Upper lobe of right lung (tissue), 1 donor: ENCODE measurements around the gene COLEC12. TPM values are rescaled to one million over a fixed set of nuclear protein-coding genes. Genes with fewer than 3 reads are reported as not detected.
"Not testable (repeated sequence)": the region's sequence is repeated elsewhere in the genome, so short reads cannot be mapped to it uniquely, and the experiment has no call there.

ENCODE experiments used
- ATAC-seq: fragments of 200-7000 bp; cut with Tn5 transposase; one replicate; pipeline ENCODE4 v1.9.1; 2020; ENCODE audit warnings: mild to moderate bottlenecking, moderate library complexity
- DNase-seq: peaks from one replicate; pipeline ENCODE4 v3.0.0-alpha.2; 2020
- H3K27ac ChIP-seq: fragments of 200-600 bp; one replicate; pipeline ENCODE4 v1.8.0; 2022
- H3K27me3 ChIP-seq: fragments of 200-600 bp; one replicate; pipeline ENCODE4 v1.8.0; 2022; ENCODE audit warnings: mild to moderate bottlenecking
- H3K36me3 ChIP-seq: fragments of 200-600 bp; one replicate; pipeline ENCODE4 v1.8.0; 2022
- H3K4me1 ChIP-seq: fragments of 200-600 bp; one replicate; pipeline ENCODE4 v1.8.0; 2022
- H3K4me3 ChIP-seq: fragments of 200-600 bp; one replicate; pipeline ENCODE4 v1.8.0; 2022; ENCODE audit warnings: mild to moderate bottlenecking
- H3K9me3 ChIP-seq: fragments of 200-600 bp; one replicate; pipeline ENCODE4 v1.8.0; 2022
- intact Hi-C: fragments of 100-400 bp; cut with DNase I; formaldehyde crosslinking; loops from one replicate; pipeline ENCODE4 v1.11.0; 2022
- total RNA-seq: library from RNA; stranded (reverse); fragmentation: NEBNext Ultra II Directional; extraction: Animal tissue kit (Norgen Biotek cat#: 25700); gene quantifications from one replicate; pipeline ENCODE4 v1.2.1, GENCODE V29; 2021
- TF ChIP-seq, protein P1 (sequence below): fragments of 200-600 bp; IDR thresholded peaks from one replicate; pipeline ENCODE4 v1.8.0; 2022; ENCODE audit warnings: antibody characterized with exemption
- donor health status: DM: no; HTN: yes; CAD: no; lungs with severe emphysema.

Gene COLEC12
- total RNA-seq, 1 donor from 2014 or later = 55.2 TPM

DNA sequence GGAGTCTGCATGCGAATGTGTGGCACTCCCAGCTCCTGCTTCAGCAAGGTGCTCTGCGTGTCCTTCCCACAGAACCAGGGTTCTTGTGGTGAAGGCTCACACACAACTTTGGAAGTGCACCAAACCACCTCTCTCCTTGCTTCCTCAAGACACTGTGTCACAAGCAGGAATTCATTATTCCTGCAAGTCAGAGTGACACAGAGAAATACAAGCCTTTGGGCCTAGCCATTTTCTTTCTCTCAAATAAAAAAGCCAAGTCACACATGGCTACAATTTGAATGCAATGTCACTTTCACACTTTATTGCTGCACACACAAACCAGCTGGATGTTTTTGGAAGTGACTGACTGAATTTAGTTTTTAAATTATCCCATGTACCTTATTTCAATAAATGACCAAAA is 202.6 kb downstream of the COLEC12 start:
- intact Hi-C loops = loop anchor here (10.0 kb wide), 1 partner anchor 317 kb away; no protein-coding TSS in a partner anchor
- H3K36me3 ChIP-seq = no peaks in the 10 kb centered on the region
- no peaks in the 10 kb centered on the region for H3K4me1 ChIP-seq
- H3K27me3 ChIP-seq = no peaks in the 10 kb centered on the region
- TF ChIP-seq, protein P1, sequence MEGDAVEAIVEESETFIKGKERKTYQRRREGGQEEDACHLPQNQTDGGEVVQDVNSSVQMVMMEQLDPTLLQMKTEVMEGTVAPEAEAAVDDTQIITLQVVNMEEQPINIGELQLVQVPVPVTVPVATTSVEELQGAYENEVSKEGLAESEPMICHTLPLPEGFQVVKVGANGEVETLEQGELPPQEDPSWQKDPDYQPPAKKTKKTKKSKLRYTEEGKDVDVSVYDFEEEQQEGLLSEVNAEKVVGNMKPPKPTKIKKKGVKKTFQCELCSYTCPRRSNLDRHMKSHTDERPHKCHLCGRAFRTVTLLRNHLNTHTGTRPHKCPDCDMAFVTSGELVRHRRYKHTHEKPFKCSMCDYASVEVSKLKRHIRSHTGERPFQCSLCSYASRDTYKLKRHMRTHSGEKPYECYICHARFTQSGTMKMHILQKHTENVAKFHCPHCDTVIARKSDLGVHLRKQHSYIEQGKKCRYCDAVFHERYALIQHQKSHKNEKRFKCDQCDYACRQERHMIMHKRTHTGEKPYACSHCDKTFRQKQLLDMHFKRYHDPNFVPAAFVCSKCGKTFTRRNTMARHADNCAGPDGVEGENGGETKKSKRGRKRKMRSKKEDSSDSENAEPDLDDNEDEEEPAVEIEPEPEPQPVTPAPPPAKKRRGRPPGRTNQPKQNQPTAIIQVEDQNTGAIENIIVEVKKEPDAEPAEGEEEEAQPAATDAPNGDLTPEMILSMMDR = no peak
- DNase-seq (no peak), ATAC-seq (no peak)
- H3K9me3 ChIP-seq = no peaks in the 10 kb centered on the region
- H3K4me3 ChIP-seq = no peak overlapping the region
- H3K27ac ChIP-seq = no peak overlapping the region

DNA sequence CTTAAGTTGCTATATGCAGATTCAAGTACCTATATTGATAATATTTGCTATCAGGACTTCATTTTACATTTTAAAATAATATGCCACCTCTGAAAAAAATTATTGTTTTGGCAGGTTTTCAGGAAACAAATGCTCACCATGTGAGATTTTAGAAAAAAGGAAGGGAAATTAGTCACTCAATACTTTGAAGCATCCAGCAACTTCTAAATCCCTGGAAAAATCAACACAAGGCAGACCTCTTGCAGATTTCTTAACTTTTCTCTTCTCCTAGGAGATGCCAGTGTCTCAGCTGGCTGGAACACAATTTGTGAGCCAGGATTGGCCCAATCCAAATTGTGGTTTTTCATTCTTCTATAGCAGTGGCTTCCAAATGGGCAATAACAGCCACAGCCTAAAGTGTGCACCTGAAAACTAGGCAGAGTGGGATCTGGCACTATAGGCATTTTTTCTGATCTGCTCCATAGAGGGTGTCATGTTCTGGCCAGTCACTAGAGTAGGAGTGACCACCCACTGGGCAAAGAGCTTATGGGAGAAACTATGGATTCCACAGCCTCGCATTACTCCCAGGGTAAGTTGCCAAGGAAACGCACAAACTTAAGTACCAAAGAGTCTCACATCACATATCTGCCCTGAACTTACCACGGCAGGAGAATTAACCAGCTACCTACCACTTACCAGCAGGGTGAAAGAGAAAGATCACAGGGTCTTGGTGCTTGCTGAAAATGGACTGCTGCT is 204.6 kb downstream of the COLEC12 start:
- TF ChIP-seq, protein P1 = no peak
- Histone ChIP-seq H3K27me3 (no peaks in the 10 kb centered on the region), H3K4me1 (no peaks in the 10 kb centered on the region), H3K36me3 (no peaks in the 10 kb centered on the region), H3K4me3 (no peak overlapping the region), H3K27ac (no peak overlapping the region), H3K9me3 (no peaks in the 10 kb centered on the region)
- intact Hi-C loops = loop anchor here (10.0 kb wide), 1 partner anchor 319 kb away; no protein-coding TSS in a partner anchor
- ATAC-seq (no peak), DNase-seq (no peak)

DNA sequence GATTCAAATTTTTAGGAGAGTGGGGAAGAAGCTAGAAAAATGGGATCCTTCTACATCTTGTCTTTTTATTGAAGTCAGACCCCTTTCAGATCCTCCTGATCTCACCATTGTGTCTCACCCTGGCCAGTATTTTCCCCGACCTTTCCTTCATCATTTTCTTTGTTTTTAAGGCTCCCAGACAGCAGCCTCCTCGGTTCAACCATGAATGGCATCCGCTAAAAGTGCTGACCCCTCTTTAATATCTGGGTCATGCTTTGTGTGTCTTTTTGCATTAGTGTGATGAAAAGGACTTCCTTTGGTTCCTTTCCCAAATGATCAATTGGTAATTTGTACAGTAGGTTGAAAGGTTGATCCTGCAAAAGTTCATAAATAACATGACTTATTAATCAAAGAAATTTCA is 205.9 kb downstream of the COLEC12 start:
- Histone ChIP-seq H3K9me3 (no peaks in the 10 kb centered on the region), H3K4me1 (no peaks in the 10 kb centered on the region), H3K27me3 (no peaks in the 10 kb centered on the region), H3K27ac (no peak overlapping the region), H3K36me3 (no peaks in the 10 kb centered on the region), H3K4me3 (no peak overlapping the region)
- TF ChIP-seq, protein P1 = no peak
- no peak for DNase-seq
- intact Hi-C loops = loop anchor here (10.0 kb wide), 1 partner anchor 320 kb away; no protein-coding TSS in a partner anchor
- no peak for ATAC-seq

DNA sequence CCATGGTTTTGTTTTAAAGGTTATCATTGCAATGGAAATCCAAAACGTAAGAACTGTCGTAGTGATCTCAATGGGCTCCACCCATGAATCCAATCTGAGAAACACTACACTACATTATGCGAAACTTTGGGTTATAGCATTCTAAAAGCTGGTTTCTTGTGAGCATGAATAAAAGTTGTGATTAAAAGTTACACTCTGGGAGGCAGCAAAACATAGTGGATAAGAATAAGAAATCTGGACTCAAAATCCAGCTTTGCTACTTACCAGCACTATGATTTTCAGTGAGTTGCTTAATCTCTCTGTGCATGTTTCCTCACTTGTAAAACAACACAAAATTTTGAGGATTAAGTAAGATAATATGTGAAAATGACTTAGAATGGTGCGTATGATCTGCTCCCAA is 207.0 kb downstream of the COLEC12 start:
- ATAC-seq (no peak), DNase-seq (no peak)
- H3K27ac ChIP-seq = no peak overlapping the region
- H3K27me3 ChIP-seq = no peaks in the 10 kb centered on the region
- TF ChIP-seq, protein P1 = no peak
- H3K4me1 ChIP-seq = no peaks in the 10 kb centered on the region
- no peaks in the 10 kb centered on the region for H3K36me3 ChIP-seq
- H3K4me3 ChIP-seq = no peak overlapping the region
- intact Hi-C loops = loop anchor here (10.0 kb wide), 1 partner anchor 321 kb away; no protein-coding TSS in a partner anchor
- H3K9me3 ChIP-seq = no peaks in the 10 kb centered on the region

DNA sequence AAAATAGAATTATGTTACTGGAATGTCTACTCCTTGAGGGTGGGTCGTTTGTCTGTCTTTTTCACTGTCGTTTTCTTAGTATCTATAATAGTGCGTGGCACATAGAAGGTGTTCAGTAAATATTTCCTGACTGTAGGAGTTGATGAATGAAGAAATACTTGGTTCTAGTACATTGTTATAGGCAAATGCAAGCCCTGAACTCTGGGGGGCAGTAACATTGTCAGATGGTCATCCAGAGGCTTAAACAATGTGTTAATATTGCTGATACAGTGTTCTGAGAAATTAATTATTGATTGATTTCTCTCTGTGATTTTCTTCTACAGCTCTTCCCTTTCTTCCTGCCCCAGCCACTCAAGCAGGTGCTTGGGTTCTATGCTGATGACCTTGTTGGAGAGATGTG is 208.2 kb downstream of the COLEC12 start:
- no peak overlapping the region for H3K4me3 ChIP-seq
- H3K4me1 ChIP-seq = no peaks in the 10 kb centered on the region
- no peaks in the 10 kb centered on the region for H3K9me3 ChIP-seq
- DNase-seq = no peak
- intact Hi-C loops = loop anchor here (10.0 kb wide), 1 partner anchor 323 kb away; no protein-coding TSS in a partner anchor
- H3K27me3 ChIP-seq = no peaks in the 10 kb centered on the region
- no peak overlapping the region for H3K27ac ChIP-seq
- TF ChIP-seq, protein P1 = no peak
- no peak for ATAC-seq
- H3K36me3 ChIP-seq = no peaks in the 10 kb centered on the region

DNA sequence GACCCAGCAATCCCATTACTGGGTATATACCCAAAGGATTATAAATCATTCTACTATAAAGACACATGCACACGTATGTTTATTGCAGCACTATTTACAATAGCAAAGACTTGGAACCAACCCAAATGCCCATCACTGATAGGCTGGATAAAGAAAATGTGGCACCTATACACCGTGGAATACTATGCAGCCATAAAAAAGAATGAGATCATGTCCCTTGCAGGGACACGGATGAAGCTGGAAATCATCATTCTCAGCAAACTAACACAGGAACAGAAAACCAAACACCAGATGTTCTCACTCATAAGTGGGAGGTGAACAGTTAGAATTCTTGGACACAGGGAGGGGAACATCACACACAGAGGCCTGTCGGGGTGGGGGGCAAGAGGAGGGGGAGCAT is 210.5 kb downstream of the COLEC12 start:
- not testable (repeated sequence) for H3K9me3 ChIP-seq, H3K36me3 ChIP-seq, DNase-seq, H3K27ac ChIP-seq, H3K27me3 ChIP-seq, ATAC-seq, H3K4me1 ChIP-seq, H3K4me3 ChIP-seq
- intact Hi-C loops = loop anchor here (10.0 kb wide), 1 partner anchor 325 kb away; no protein-coding TSS in a partner anchor
